Spleen (tissue), 11 donors: Measurements from ENCODE around the gene CCDC122. TPM values are rescaled to one million over a fixed set of nuclear protein-coding genes. Genes with fewer than 3 reads are reported as not detected.
A peak's percentile ranks its signal among the peaks of the same experiment; 100 is the strongest.

ENCODE experiments used
- DNase-seq: peaks from one replicate; pipeline ENCODE4 v3.0.0-alpha.2; 2020
- H3K27ac ChIP-seq, 8 donors: fragments of 200-600 bp; sonication (generic) in 7 of 8; 1 replicate in 4 of 8; 2 replicates in 4 of 8; pipeline versions ENCODE4 v1.5.0 to v1.8.0; 2016 to 2021; ENCODE audit warnings: inconsistent platforms in 4 of 8, mild to moderate bottlenecking in 4 of 8, moderate library complexity in 1 of 8
- H3K27me3 ChIP-seq, 7 donors: fragments of 200-600 bp; sonication (generic) in 6 of 7; replicated peaks in 1 of 7; 1 replicate in 4 of 7; 2 replicates in 3 of 7; pipeline versions ENCODE4 v1.5.0 to v1.8.0; 2016 to 2021; ENCODE audit warnings: inconsistent platforms in 3 of 7, mild to moderate bottlenecking in 1 of 7
- H3K36me3 ChIP-seq, 6 donors: fragments of 200-600 bp; sonication (generic) in 5 of 6; 1 replicate in 4 of 6; 2 replicates in 2 of 6; pipeline versions ENCODE4 v1.5.0 to v1.8.0; 2016 to 2021; ENCODE audit warnings: inconsistent platforms in 2 of 6
- H3K4me1 ChIP-seq, 6 donors: fragments of 200-600 bp; sonication (generic) in 5 of 6; 1 replicate in 3 of 6; 2 replicates in 3 of 6; pipeline versions ENCODE4 v1.5.0 to v1.8.0; 2016 to 2021; ENCODE audit warnings: inconsistent platforms in 3 of 6
- H3K4me3 ChIP-seq, 8 donors: fragments of 200-600 bp; sonication (generic) in 7 of 8; 1 replicate in 4 of 8; 2 replicates in 4 of 8; pipeline versions ENCODE4 v1.5.0 to v1.8.0; 2016 to 2021; ENCODE audit warnings: inconsistent platforms in 4 of 8, mild to moderate bottlenecking in 4 of 8, moderate library complexity in 2 of 8
- H3K9me3 ChIP-seq, 8 donors: fragments of 200-600 bp; sonication (generic) in 7 of 8; 1 replicate in 4 of 8; 2 replicates in 4 of 8; pipeline versions ENCODE4 v1.5.0 to v1.8.0; 2016 to 2021; ENCODE audit warnings: inconsistent platforms in 4 of 8
- POLR2A ChIP-seq, 3 donors: fragments of 450-650 bp; IDR thresholded peaks; one replicate each; pipeline ENCODE4 v1.5.1; 2017; ENCODE audit warnings: antibody characterized with exemption in 3 of 3, mild to moderate bottlenecking in 1 of 3
- POLR2AphosphoS5 ChIP-seq, 3 donors: sonication (generic); formaldehyde crosslinking; IDR thresholded peaks; one replicate each; pipeline ENCODE4 v1.5.1; 2017; ENCODE audit warnings: antibody characterized with exemption in 3 of 3
- WGBS, 5 donors: extraction: QIAGEN DNeasy Blood & Tissue Kit in 3 of 5; methylation state at CpG; one replicate each; pipeline versions ENCODE4 v1.1.5 to v1.1.7; 2013 to 2018; 5-methylcytosine and 5-hydroxymethylcytosine counted together
- intact Hi-C: fragments of 100-400 bp; cut with DNase I; formaldehyde crosslinking; loops from one replicate; pipeline ENCODE4 v1.15.0; 2023; ENCODE audit warnings: low total_unique reads
- polyA plus RNA-seq, 3 donors: library from polyadenylated mRNA; stranded (reverse); fragments of 200-250 nt; gene quantifications; one replicate each; pipeline ENCODE4 v1.2.1, GENCODE V29; 2013
- total RNA-seq, 7 donors: library from RNA; depleted of rRNA in 3 of 7; stranded (reverse); fragments of >200 nt in 3 of 7; fragmentation: NEBNext Ultra II Directional in 4 of 7; extraction: Animal tissue kit (Norgen Biotek cat#: 25700) in 4 of 7; gene quantifications; one replicate each; pipeline versions ENCODE4 v1.1.0 to v1.2.1, GENCODE V29; 2016 to 2021
- TF ChIP-seq, protein P1 (sequence below), 11 experiments: fragments of 200-600 bp in 7 of 11; fragments of 450-650 bp in 4 of 11; sonication (generic) in 4 of 11; IDR thresholded peaks in 8 of 11; conservative IDR thresholded peaks in 3 of 11; 1 replicate in 7 of 11; 2 replicates in 4 of 11; pipeline versions ENCODE4 v1.4.0 to v1.8.0; 2016 to 2021; ENCODE audit warnings: antibody characterized with exemption in 11 of 11, inconsistent platforms in 4 of 11, mild to moderate bottlenecking in 1 of 11
- donor health status: healthy with polysubstance abuse.
- donor health status: DM: no; HTN: no; CAD: no; lungs with moderate emphysema.
- donor health status: DM: no; HTN: no; CAD: no.
- donor health status: Bipolar disorder and iron deficiency.
- donor health status: healthy.
- donor health status: DM: no; HTN: no; CAD: no.
- donor health status: DM: yes; HTN: yes; CAD: no.

CCDC122 gene
- total and polyA plus RNA-seq, 10 donors: 3.6 to 10.9 (median 6.4) TPM

- Histone ChIP-seq H3K9me3 (no peaks in the 10 kb centered on the region), H3K27ac (no peak overlapping the region), H3K4me1 (no peaks in the 10 kb centered on the region), H3K4me3 (no peak overlapping the region), H3K27me3 (no peaks in the 10 kb centered on the region), H3K36me3 (peaks cover 0 to 12% (median 0%) of the 10 kb centered on the region in 6 donors)
- TF ChIP-seq, protein P1, sequence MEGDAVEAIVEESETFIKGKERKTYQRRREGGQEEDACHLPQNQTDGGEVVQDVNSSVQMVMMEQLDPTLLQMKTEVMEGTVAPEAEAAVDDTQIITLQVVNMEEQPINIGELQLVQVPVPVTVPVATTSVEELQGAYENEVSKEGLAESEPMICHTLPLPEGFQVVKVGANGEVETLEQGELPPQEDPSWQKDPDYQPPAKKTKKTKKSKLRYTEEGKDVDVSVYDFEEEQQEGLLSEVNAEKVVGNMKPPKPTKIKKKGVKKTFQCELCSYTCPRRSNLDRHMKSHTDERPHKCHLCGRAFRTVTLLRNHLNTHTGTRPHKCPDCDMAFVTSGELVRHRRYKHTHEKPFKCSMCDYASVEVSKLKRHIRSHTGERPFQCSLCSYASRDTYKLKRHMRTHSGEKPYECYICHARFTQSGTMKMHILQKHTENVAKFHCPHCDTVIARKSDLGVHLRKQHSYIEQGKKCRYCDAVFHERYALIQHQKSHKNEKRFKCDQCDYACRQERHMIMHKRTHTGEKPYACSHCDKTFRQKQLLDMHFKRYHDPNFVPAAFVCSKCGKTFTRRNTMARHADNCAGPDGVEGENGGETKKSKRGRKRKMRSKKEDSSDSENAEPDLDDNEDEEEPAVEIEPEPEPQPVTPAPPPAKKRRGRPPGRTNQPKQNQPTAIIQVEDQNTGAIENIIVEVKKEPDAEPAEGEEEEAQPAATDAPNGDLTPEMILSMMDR (IDR thresholded peaks at IDR 0.05 in 8 of 11, conservative IDR thresholded peaks at IDR 0.05 in 3 of 11): no peak
- TF ChIP-seq POLR2AphosphoS5 (IDR thresholded peaks at IDR 0.05) (no peak), POLR2A (IDR thresholded peaks at IDR 0.05) (no peak)
- no peak for DNase-seq
- WGBS, 5 donors: 79 to 84% (median 83%) methylated on average over 2 of the region's 2 CpGs
- intact Hi-C loops: no loop called here
Measured at GRCh38 chr13:43895940-43896339, 16.4 kb upstream of the CCDC122 start.

- no peak overlapping the region for H3K27ac ChIP-seq
- H3K4me1 ChIP-seq: no peaks in the 10 kb centered on the region
- H3K36me3 ChIP-seq: peaks cover 0 to 27% (median 2%) of the 10 kb centered on the region in 6 donors
- H3K27me3 ChIP-seq: no peaks in the 10 kb centered on the region
- H3K4me3 ChIP-seq: no peak overlapping the region
- intact Hi-C loops: no loop called here
- no peaks in the 10 kb centered on the region for H3K9me3 ChIP-seq
- TF ChIP-seq, protein P1 (IDR thresholded peaks at IDR 0.05 in 8 of 11, conservative IDR thresholded peaks at IDR 0.05 in 3 of 11): peak in 1 of 11 experiments; percentile 8
- no peak for TF ChIP-seq POLR2AphosphoS5 (IDR thresholded peaks at IDR 0.05)
- TF ChIP-seq POLR2A (IDR thresholded peaks at IDR 0.05): no peak
- no peak for DNase-seq
Measured at GRCh38 chr13:43894438-43894837, 14.9 kb upstream of the CCDC122 start.

- Histone ChIP-seq H3K4me1 (peaks cover 0 to 19% (median 12%) of the 10 kb centered on the region in 6 donors), H3K4me3 (no peak overlapping the region), H3K27me3 (no peaks in the 10 kb centered on the region), H3K27ac (no peak overlapping the region), H3K36me3 (peaks cover 0 to 10% (median 0%) of the 10 kb centered on the region in 6 donors), H3K9me3 (no peaks in the 10 kb centered on the region)
- TF ChIP-seq POLR2AphosphoS5 (IDR thresholded peaks at IDR 0.05): no peak
- TF ChIP-seq, protein P1 (IDR thresholded peaks at IDR 0.05 in 8 of 11, conservative IDR thresholded peaks at IDR 0.05 in 3 of 11): no peak
- TF ChIP-seq POLR2A (IDR thresholded peaks at IDR 0.05): no peak
- 88 to 95% (median 91%) methylated on average over 1 of the region's 1 CpG for WGBS, 5 donors
- intact Hi-C loops: no loop called here
- DNase-seq: no peak
Measured at GRCh38 chr13:43884222-43884621, 4.7 kb upstream of the CCDC122 start.

GRCh38 chr13:43883631-43884030 lies 4.1 kb upstream of the CCDC122 start:
- TF ChIP-seq POLR2AphosphoS5 (IDR thresholded peaks at IDR 0.05): no peak
- TF ChIP-seq, protein P1 (IDR thresholded peaks at IDR 0.05 in 8 of 11, conservative IDR thresholded peaks at IDR 0.05 in 3 of 11): no peak
- no peak for TF ChIP-seq POLR2A (IDR thresholded peaks at IDR 0.05)
- no peak overlapping the region for H3K4me3 ChIP-seq
- H3K27me3 ChIP-seq: no peaks in the 10 kb centered on the region
- H3K4me1 ChIP-seq: peaks cover 2 to 23% (median 15%) of the 10 kb centered on the region in 6 donors
- no peak overlapping the region for H3K27ac ChIP-seq
- no peaks in the 10 kb centered on the region for H3K9me3 ChIP-seq
- WGBS, 5 donors: 96 to 98% (median 97%) methylated on average over 3 of the region's 3 CpGs
- peaks cover 0 to 8% (median 0%) of the 10 kb centered on the region in 6 donors for H3K36me3 ChIP-seq
- intact Hi-C loops: no loop called here
- no peak for DNase-seq
